Ovary (tissue), 9 donors: ENCODE results near the gene FAM107B. TPM values are rescaled to one million over a fixed set of nuclear protein-coding genes. Genes with fewer than 3 reads are reported as not detected.

ENCODE experiments used
- DNase-seq, 5 donors: peaks; one replicate each; pipeline ENCODE4 v3.0.0-alpha.2; 2019 to 2020
- H3K27ac ChIP-seq, 2 donors: fragments of 200-600 bp; one replicate each; pipeline versions ENCODE4 v1.5.1 to v1.8.0; 2019 to 2022
- H3K27me3 ChIP-seq: fragments of 200-600 bp; one replicate; pipeline ENCODE4 v1.8.0; 2022
- H3K36me3 ChIP-seq: fragments of 200-600 bp; sonication (generic); one replicate; pipeline ENCODE4 v1.5.1; 2019
- H3K4me1 ChIP-seq: one replicate; pipeline ENCODE4 v1.8.1; 2013; ENCODE audit warnings: mild to moderate bottlenecking, moderate library complexity; ENCODE audit not compliant: insufficient read depth
- H3K4me3 ChIP-seq: fragments of 200-600 bp; sonication (generic); one replicate; pipeline ENCODE4 v1.5.1; 2017
- H3K9me3 ChIP-seq, 2 donors: fragments of 200-600 bp in 1 of 2; sonication (generic) in 1 of 2; one replicate each; pipeline versions ENCODE4 v1.5.1 to v1.8.1; 2013 to 2019; ENCODE audit warnings: mild to moderate bottlenecking in 1 of 2, moderate library complexity in 1 of 2
- EP300 ChIP-seq: sonication (generic); formaldehyde crosslinking; IDR thresholded peaks from one replicate; pipeline ENCODE4 v1.6.1; 2017; ENCODE audit warnings: antibody characterized with exemption
- POLR2A ChIP-seq: fragments of 450-650 bp; IDR thresholded peaks from one replicate; pipeline ENCODE4 v1.6.1; 2017; ENCODE audit warnings: antibody characterized with exemption, mild to moderate bottlenecking, moderate library complexity
- WGBS, 3 donors: extraction: QIAGEN DNeasy Blood & Tissue Kit in 1 of 3; methylation state at CpG; one replicate each; pipeline versions ENCODE4 v1.1.5 to v1.1.7; 2013 to 2017; 5-methylcytosine and 5-hydroxymethylcytosine counted together
- intact Hi-C, 4 donors: fragments of 100-400 bp; cut with DNase I; formaldehyde crosslinking; loops; one replicate each; pipeline versions ENCODE4 v1.11.0 to v1.15.1; 2022 to 2023
- polyA plus RNA-seq, 2 donors: library from polyadenylated mRNA; stranded (reverse); fragments of 200-250 nt in 1 of 2; fragments of 350-450 nt in 1 of 2; fragmentation: Illumina TruSeq in 1 of 2; extraction: RNeasy Lipid Tissue Mini Kit (QIAGEN cat#74804) in 1 of 2; gene quantifications; one replicate each; pipeline ENCODE4 v1.2.3, GENCODE V29; 2013 to 2014
- total RNA-seq, 7 donors: library from RNA; depleted of rRNA in 2 of 7; stranded (reverse); fragments of >200 nt in 2 of 7; fragmentation: NEBNext Ultra II Directional in 3 of 7; extraction: Animal tissue kit (Norgen Biotek cat#: 25700) in 3 of 7; gene quantifications; one replicate each; pipeline versions ENCODE4 v1.1.0 to v1.2.4, GENCODE V29; 2016 to 2023
- TF ChIP-seq, protein P1 (sequence below), 3 donors: fragments of 450-650 bp in 2 of 3; fragments of 200-600 bp in 1 of 3; IDR thresholded peaks; one replicate each; pipeline versions ENCODE4 v1.5.1 to v1.8.0; 2016 to 2022; ENCODE audit warnings: antibody characterized with exemption in 3 of 3, mild to moderate bottlenecking in 1 of 3
- donor health status: DM: no; HTN: no; CAD: no; lungs with moderate emphysema.
- donor health status: DM: no; HTN: no; CAD: no.
- donor health status: Bipolar disorder and iron deficiency.
- donor health status: DM: yes; HTN: yes; CAD: no.
- donor health status: DM: no; HTN: no; CAD: no.
- donor health status: DM: yes; HTN: yes; CAD: no.

FAM107B gene
- total and polyA plus RNA-seq, 9 donors, result 6.0 to 26.6 (median 15.0) TPM

GRCh38 chr10:14608381-14609001, 166.2 kb downstream of the FAM107B start:
- no peak for DNase-seq
- intact Hi-C loops, result no loop called here
- Histone ChIP-seq H3K27me3 (no peaks in the 10 kb centered on the region), H3K4me1 (no peaks in the 10 kb centered on the region), H3K4me3 (no peak overlapping the region), H3K27ac (no peak overlapping the region), H3K36me3 (no peaks in the 10 kb centered on the region), H3K9me3 (no peaks in the 10 kb centered on the region)
- WGBS, 3 donors, result 91 to 98% (median 94%) methylated on average over 4 of the region's 4 CpGs
- TF ChIP-seq POLR2A (no peak), EP300 (no peak)

DNA sequence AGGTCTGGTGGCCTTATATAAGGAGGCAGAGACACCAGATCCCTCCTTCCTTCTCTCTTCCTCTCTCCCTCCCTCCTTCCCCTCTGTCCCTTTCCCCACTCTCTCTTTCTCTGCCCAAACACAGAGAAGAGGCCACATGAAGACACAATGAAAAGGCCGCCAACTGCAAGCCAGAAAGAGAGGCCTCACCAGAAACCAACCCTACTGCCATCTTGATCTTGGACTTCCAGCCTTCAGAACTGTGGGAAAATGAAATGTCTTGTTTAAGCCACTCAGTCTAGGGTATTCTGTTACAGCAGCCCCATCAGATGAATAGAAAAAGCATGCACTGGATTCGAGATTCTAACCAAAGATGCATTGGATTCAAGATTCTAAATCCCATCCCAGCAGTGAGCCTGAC, 168.1 kb downstream of the FAM107B start:
- Histone ChIP-seq H3K36me3 (no peaks in the 10 kb centered on the region), H3K27me3 (no peaks in the 10 kb centered on the region), H3K4me3 (no peak overlapping the region), H3K9me3 (no peaks in the 10 kb centered on the region), H3K4me1 (no peaks in the 10 kb centered on the region), H3K27ac (no peak overlapping the region)
- WGBS, 3 donors, result 94 to 96% (median 95%) methylated on average over 2 of the region's 2 CpGs
- intact Hi-C loops, result no loop called here
- DNase-seq, result no peak
- no peak for TF ChIP-seq EP300
- TF ChIP-seq, protein P1, sequence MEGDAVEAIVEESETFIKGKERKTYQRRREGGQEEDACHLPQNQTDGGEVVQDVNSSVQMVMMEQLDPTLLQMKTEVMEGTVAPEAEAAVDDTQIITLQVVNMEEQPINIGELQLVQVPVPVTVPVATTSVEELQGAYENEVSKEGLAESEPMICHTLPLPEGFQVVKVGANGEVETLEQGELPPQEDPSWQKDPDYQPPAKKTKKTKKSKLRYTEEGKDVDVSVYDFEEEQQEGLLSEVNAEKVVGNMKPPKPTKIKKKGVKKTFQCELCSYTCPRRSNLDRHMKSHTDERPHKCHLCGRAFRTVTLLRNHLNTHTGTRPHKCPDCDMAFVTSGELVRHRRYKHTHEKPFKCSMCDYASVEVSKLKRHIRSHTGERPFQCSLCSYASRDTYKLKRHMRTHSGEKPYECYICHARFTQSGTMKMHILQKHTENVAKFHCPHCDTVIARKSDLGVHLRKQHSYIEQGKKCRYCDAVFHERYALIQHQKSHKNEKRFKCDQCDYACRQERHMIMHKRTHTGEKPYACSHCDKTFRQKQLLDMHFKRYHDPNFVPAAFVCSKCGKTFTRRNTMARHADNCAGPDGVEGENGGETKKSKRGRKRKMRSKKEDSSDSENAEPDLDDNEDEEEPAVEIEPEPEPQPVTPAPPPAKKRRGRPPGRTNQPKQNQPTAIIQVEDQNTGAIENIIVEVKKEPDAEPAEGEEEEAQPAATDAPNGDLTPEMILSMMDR (IDR thresholded peaks at IDR 0.05), result no peak
- TF ChIP-seq POLR2A, result no peak

- H3K4me3 ChIP-seq, result peak overlapping the region; percentile 52
- no peaks in the 10 kb centered on the region for H3K27me3 ChIP-seq
- H3K36me3 ChIP-seq, result no peaks in the 10 kb centered on the region
- DNase-seq, result no peak
- TF ChIP-seq, protein P1 (IDR thresholded peaks at IDR 0.05), result no peak
- TF ChIP-seq POLR2A, result no peak
- TF ChIP-seq EP300, result no peak
- 28 to 37% (median 35%) methylated on average over 7 of the region's 7 CpGs for WGBS, 3 donors
- H3K27ac ChIP-seq, result no peak overlapping the region
- no peaks in the 10 kb centered on the region for H3K9me3 ChIP-seq
- no peaks in the 10 kb centered on the region for H3K4me1 ChIP-seq
- intact Hi-C loops, result no loop called here
Measured at GRCh38 chr10:14605231-14605925, 169.3 kb downstream of the FAM107B start.

DNA sequence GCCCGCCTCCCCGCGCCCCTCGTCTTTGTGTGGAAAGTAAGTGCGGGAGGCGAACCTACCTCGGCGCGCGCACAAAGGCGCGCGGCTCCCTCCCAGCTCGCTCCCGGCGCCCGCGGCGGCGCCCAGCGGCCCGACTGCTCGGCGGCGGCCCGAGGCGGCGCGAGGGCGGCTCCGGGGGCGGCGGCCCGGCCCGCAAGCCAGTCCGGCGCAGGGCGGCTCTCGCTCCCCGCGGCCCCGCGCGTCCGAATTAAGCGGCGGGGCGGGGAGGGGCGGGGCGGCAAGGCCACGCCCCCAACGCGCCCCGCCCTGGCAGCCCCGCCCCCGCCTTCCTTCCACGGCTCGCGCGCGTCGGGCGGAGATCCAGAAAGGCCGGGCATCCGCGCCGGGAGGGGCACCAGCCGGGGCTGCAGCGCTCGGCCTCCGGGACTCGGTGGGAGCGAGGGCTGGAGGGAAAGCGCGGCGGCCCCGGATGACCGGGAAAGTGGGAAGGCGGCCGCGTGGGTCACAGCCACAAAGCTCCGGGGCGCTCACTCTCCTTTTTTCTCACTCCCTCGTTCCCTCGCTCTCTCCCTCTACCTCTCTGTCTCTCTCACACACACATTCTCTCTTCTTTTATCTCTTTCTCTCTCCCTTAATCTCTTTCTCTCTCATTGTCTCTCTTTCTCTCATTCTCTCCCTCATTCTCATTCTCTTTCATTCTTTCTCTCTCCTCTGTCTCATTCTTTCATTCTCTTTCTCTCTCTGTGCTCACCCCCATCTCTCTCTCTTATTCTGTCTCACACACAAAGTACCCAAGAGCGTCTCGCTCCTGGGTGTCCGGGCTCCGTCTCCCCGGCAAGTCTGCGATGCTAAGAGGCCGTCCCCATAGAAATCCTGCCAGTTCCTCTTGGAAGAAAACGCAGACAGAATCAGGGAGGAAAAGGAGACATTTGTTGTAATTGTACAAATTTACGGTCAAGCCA, 170.2 kb downstream of the FAM107B start:
- no peak for TF ChIP-seq EP300
- intact Hi-C loops, result no loop called here
- H3K27me3 ChIP-seq, result no peaks in the 10 kb centered on the region
- DNase-seq, result peak; percentile 78 to 89 (median 86)
- no peaks in the 10 kb centered on the region for H3K4me1 ChIP-seq
- WGBS, 3 donors, result 1% methylated on average over 39 to 94 of the region's 94 CpGs
- H3K36me3 ChIP-seq, result no peaks in the 10 kb centered on the region
- no peaks in the 10 kb centered on the region for H3K9me3 ChIP-seq
- H3K4me3 ChIP-seq, result peak overlapping the region; percentile 52
- peak overlapping the region; percentile 43 to 56 for H3K27ac ChIP-seq

DNA sequence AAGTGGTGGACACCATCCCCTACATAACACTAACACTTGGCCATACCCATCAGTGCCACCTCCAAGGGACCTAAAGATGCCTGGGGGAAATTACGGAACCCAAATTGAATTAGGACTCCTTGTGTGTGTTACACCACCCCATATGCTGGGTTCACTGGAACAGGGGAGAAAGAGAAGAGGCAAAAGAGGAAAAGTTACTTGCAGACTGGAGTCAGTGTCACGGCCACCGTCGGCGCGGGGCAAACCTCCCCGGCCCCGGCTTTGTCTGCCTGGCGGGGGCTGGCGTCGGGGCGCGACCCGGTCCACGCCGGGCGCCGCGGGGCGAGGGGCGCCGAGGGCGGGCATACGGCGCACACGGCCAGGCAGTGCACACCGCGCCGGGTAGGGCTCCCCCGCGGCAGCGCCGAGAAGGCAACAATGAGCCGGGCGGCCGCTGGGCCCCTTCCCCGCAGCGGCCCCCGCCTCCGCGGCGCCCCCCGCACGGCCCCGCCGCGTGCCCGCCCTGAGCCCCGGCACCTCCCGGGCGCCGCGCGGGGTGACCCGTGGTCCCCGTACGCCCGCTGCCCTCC, 171.1 kb downstream of the FAM107B start:
- intact Hi-C loops, result no loop called here

More for the DNA sequence above, 171.1 kb downstream of the FAM107B start:
- no peaks in the 10 kb centered on the region for H3K4me1 ChIP-seq
- peak overlapping the region in 1 of 2 donors; percentile 33 for H3K27ac ChIP-seq
- H3K4me3 ChIP-seq, result peak overlapping the region; percentile 52
- H3K9me3 ChIP-seq, result no peaks in the 10 kb centered on the region
- WGBS, 3 donors, result 0 to 2% (median 1%) methylated on average over 11 to 58 of the region's 58 CpGs
- TF ChIP-seq POLR2A, result no peak
- no peak for TF ChIP-seq EP300
- TF ChIP-seq, protein P1 (IDR thresholded peaks at IDR 0.05), result no peak
- H3K36me3 ChIP-seq, result no peaks in the 10 kb centered on the region
- H3K27me3 ChIP-seq, result no peaks in the 10 kb centered on the region
- DNase-seq, result peak in 2 of 5 donors; percentile 23 to 47
